VCaP (cell line): Measurements from ENCODE around the gene MAGEB6B.
"Not testable (repeated sequence)": the region's sequence is repeated elsewhere in the genome, so short reads cannot be mapped to it uniquely, and the experiment has no call there.

Experiments used
- H3K27ac ChIP-seq: fragments of 450-650 bp; 2 replicates; pipeline ENCODE4 v1.5.1; 2017
- CTCF ChIP-seq: fragments of 450-650 bp; conservative IDR thresholded peaks from 2 replicates; pipeline ENCODE4 v1.5.1; 2017; ENCODE audit warnings: mild to moderate bottlenecking, moderate library complexity

The MAGEB6B gene, protein sequence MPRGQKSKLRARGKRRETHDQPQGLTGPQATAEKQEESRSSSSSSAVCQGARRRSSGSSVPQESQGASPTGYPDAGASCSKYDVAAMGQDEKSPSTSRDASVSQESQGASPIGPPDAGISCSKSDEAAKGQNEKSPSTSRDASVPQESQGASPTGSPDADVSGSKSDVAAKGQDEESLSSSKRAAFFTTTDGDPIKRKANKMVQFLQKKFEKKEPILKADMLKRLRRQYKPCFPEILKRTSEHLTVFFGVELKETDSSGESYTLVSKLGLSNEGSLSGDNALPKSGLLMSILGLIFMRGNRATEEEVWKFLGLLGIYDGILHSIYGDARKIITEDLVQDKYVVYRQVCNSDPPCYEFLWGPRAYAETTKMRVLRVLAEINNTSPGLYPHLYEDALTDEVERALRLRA

DNA sequence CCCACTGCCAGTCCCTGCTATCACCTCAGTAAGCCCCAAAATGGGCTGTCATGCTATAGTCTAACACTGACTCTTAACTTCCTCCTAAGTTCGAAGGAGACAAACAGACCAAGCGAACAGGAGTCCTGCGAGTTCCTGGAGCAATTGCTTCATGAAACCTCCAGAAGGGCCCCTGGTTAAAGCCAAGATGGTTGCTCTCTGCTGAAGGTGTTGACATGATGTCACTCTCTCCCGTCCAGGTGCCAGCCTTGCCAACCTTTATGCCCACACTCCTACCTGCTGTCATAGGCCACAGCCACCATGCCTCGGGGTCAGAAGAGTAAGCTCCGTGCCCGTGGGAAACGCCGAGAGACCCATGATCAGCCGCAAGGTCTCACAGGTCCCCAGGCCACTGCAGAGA is at the start of gene MAGEB6B:
Gene MAGEB6B (plus strand): TSS at position 301 of the 400 bp plus-strand sequence. CDS start 0 bp downstream, at position 301.
- no peak within 1 kb of the TSS for H3K27ac ChIP-seq
- no peak for TF ChIP-seq CTCF

DNA sequence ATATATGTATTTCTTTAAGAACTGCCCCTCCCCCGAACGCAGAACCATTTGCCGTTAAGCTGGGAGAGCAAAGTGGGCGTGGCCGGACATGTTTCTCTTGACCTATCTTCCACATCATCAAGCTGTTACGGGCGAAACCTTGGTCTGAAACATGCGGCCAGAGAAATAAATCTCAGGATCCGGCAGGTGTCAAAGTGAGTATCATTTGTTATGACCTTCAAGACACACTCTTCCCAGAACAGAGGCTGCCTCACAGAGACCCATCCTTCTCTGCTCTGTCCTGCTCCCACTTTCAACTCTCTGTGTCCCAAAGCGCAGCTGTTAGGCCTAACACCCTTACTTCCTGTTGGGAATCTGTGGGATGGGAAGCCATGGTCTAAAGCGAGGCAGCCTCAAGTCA is 22.1 kb upstream of the MAGEB6B start, which contains the start of gene MAGEB18:
Gene MAGEB18 (plus strand): TSS at position 70 of the 400 bp plus-strand sequence. CDS start 643 bp downstream, outside the sequence.
- no peak within 1 kb of the TSS for H3K27ac ChIP-seq
- TF ChIP-seq CTCF, result no peak

- no peak overlapping the region for H3K27ac ChIP-seq
- TF ChIP-seq CTCF, result no peak
Observed at GRCh38 chrX:26146024-26146423, 14.4 kb upstream of the MAGEB6B start.

- TF ChIP-seq CTCF, result no peak
- no peak within 1 kb of the TSS for H3K27ac ChIP-seq
Observed at GRCh38 chrX:26192204-26192603, 31.8 kb downstream of the MAGEB6B start, which contains the start of gene MAGEB6. Gene MAGEB6 (plus strand): TSS chrX:26192440. CDS start chrX:26193847, 1,407 bp downstream.

GRCh38 chrX:26203561-26203960 is 43.2 kb downstream of the MAGEB6B start:
- TF ChIP-seq CTCF, result no peak
- H3K27ac ChIP-seq, result no peak overlapping the region

DNA sequence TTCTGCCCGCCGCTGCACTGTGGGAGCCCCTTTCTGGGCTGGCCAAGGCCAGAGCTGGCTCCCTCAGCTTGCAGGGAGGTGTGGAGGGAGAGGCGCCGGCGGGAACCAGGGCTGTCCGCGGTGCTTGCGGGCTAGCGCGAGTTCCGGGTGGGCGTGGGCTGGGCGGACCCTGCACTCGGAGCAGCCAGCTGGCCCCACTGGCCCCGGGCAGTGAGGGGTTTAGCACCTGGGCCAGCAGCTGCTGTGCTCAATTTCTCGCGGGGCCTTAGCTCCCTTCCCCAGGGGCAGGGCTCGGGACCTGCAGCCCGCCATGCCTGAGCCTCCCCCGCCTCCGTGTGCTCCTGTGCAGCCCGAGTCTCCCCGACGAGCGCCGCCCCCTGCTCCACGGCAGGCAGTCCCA is 44.3 kb downstream of the MAGEB6B start:
- not testable (repeated sequence) for H3K27ac ChIP-seq

- TF ChIP-seq CTCF, result no peak
- H3K27ac ChIP-seq, result no peak overlapping the region
Observed at GRCh38 chrX:26208012-26208411, 47.6 kb downstream of the MAGEB6B start.
